SH-SY5Y (cell line): Measurements from ENCODE around the gene TLR9.

Experiments
- GATA2 ChIP-seq: IDR thresholded peaks from 2 replicates; pipeline ENCODE4 v1.6.1; 2011; ENCODE audit warnings: mild to moderate bottlenecking, low read depth, low read length
- GATA3 ChIP-seq: IDR thresholded peaks from 2 replicates; pipeline ENCODE4 v1.6.1; 2011; ENCODE audit warnings: low read depth, mild to moderate bottlenecking, low read length, moderate library complexity

- TF ChIP-seq GATA2 (no peak), GATA3 (no peak)
These were observed 6.2 kb upstream of the TLR9 start for GRCh38 chr3:52231502-52232278.
